Duodenal mucosa (tissue), 2 donors: ENCODE data around the gene CLDN7.

ENCODE experiments used
- H3K27ac ChIP-seq: one replicate; pipeline ENCODE4 v1.7.0; 2013; ENCODE audit warnings: low read depth, low read length
- H3K27me3 ChIP-seq, 2 donors: one replicate each; pipeline ENCODE4 v1.7.0; 2013; ENCODE audit warnings: low read length in 2 of 2, control low read depth in 1 of 2; ENCODE audit not compliant: insufficient read depth in 2 of 2, control insufficient read depth in 1 of 2
- H3K36me3 ChIP-seq, 2 donors: one replicate each; pipeline ENCODE4 v1.7.0; 2013; ENCODE audit warnings: low read length in 2 of 2, control low read depth in 1 of 2; ENCODE audit not compliant: insufficient read depth in 2 of 2, control insufficient read depth in 1 of 2
- H3K4me1 ChIP-seq, 2 donors: one replicate each; pipeline ENCODE4 v1.7.0; 2013; ENCODE audit warnings: low read length in 2 of 2, control low read depth in 1 of 2; ENCODE audit not compliant: insufficient read depth in 2 of 2, control insufficient read depth in 1 of 2
- H3K4me3 ChIP-seq, 2 donors: one replicate each; pipeline ENCODE4 v1.7.0; 2013; ENCODE audit warnings: low read length in 2 of 2, low read depth in 1 of 2
- H3K9ac ChIP-seq, 2 donors: one replicate each; pipeline ENCODE4 v1.7.0; 2013; ENCODE audit warnings: low read length in 2 of 2, low read depth in 1 of 2
- H3K9me3 ChIP-seq, 2 donors: one replicate each; pipeline ENCODE4 v1.7.0; 2013; ENCODE audit warnings: low read length in 2 of 2, control low read depth in 1 of 2; ENCODE audit not compliant: control insufficient read depth in 1 of 2

The CLDN7 gene

GRCh38 chr17:7262192-7262934, at the start of gene CLDN7:
Gene CLDN7, minus strand, starts transcription at chr17:7262478. Its CDS starts 435 bp downstream, at chr17:7262043.
- peaks cover 10 to 26% of the 10 kb centered on the region in 2 donors for H3K36me3 ChIP-seq
- peak within 1 kb of the TSS; percentile 94 to 98 for H3K9ac ChIP-seq
- no peaks in the 10 kb centered on the region for H3K9me3 ChIP-seq
- H3K27me3 ChIP-seq, result peaks cover 0 to 12% of the 10 kb centered on the region in 2 donors
- H3K27ac ChIP-seq, result peak within 1 kb of the TSS; percentile 97
- H3K4me1 ChIP-seq, result peaks cover 12 to 28% of the 10 kb centered on the region in 2 donors
- H3K4me3 ChIP-seq, result peak within 1 kb of the TSS; percentile 92 to 94

- H3K9me3 ChIP-seq, result no peaks in the 10 kb centered on the region
- no peaks in the 10 kb centered on the region for H3K27me3 ChIP-seq
- H3K9ac ChIP-seq, result no peak overlapping the region
- H3K4me1 ChIP-seq, result peaks cover 41% of the 10 kb centered on the region in 2 donors
- no peak overlapping the region for H3K27ac ChIP-seq
- no peak overlapping the region for H3K4me3 ChIP-seq
- peaks cover 45 to 48% of the 10 kb centered on the region in 2 donors for H3K36me3 ChIP-seq
Measured at GRCh38 chr17:7311110-7311705, 48.9 kb upstream of the CLDN7 start.

- H3K4me3 ChIP-seq, result peak overlapping the region; percentile 82 to 87
- H3K27me3 ChIP-seq, result no peaks in the 10 kb centered on the region
- peaks cover 45 to 48% of the 10 kb centered on the region in 2 donors for H3K36me3 ChIP-seq
- no peak overlapping the region for H3K9ac ChIP-seq
- H3K4me1 ChIP-seq, result peaks cover 32 to 36% of the 10 kb centered on the region in 2 donors
- no peaks in the 10 kb centered on the region for H3K9me3 ChIP-seq
- H3K27ac ChIP-seq, result no peak overlapping the region
Measured at GRCh38 chr17:7309628-7310027, 47.4 kb upstream of the CLDN7 start.

- peak overlapping the region; percentile 90 to 94 for H3K9ac ChIP-seq
- peaks cover 42 to 43% of the 10 kb centered on the region in 2 donors for H3K36me3 ChIP-seq
- no peaks in the 10 kb centered on the region for H3K9me3 ChIP-seq
- H3K4me3 ChIP-seq, result peak overlapping the region; percentile 82 to 87
- peaks cover 24 to 28% of the 10 kb centered on the region in 2 donors for H3K4me1 ChIP-seq
- peak overlapping the region; percentile 98 for H3K27ac ChIP-seq
- no peaks in the 10 kb centered on the region for H3K27me3 ChIP-seq
Measured at GRCh38 chr17:7308625-7309433, 46.6 kb upstream of the CLDN7 start.

GRCh38 chr17:7307686-7308624, 45.7 kb upstream of the CLDN7 start:
- Histone ChIP-seq H3K4me1 (peaks cover 19 to 20% of the 10 kb centered on the region in 2 donors), H3K36me3 (peaks cover 33 to 35% of the 10 kb centered on the region in 2 donors), H3K27me3 (no peaks in the 10 kb centered on the region), H3K27ac (peak overlapping the region; percentile 98), H3K4me3 (peak overlapping the region; percentile 82 to 87), H3K9me3 (no peaks in the 10 kb centered on the region), H3K9ac (peak overlapping the region; percentile 90 to 94)

- Histone ChIP-seq H3K9ac (peak within 1 kb of the TSS; percentile 90 to 94), H3K4me1 (peaks cover 17 to 20% of the 10 kb centered on the region in 2 donors), H3K9me3 (no peaks in the 10 kb centered on the region), H3K4me3 (peak within 1 kb of the TSS; percentile 82 to 87), H3K27me3 (no peaks in the 10 kb centered on the region), H3K36me3 (peaks cover 26% of the 10 kb centered on the region in 2 donors), H3K27ac (peak within 1 kb of the TSS; percentile 98)
Measured at GRCh38 chr17:7306911-7307685, 44.8 kb upstream of the CLDN7 start, which contains the start of gene EIF5A. Gene EIF5A, plus strand, starts transcription at chr17:7307628. Its CDS starts 2,008 bp downstream, at chr17:7309636.

GRCh38 chr17:7304179-7304578, 41.9 kb upstream of the CLDN7 start:
- H3K36me3 ChIP-seq, result peaks cover 0 to under 1% of the 10 kb centered on the region in 2 donors
- no peaks in the 10 kb centered on the region for H3K9me3 ChIP-seq
- peaks cover 5 to 8% of the 10 kb centered on the region in 2 donors for H3K4me1 ChIP-seq
- H3K9ac ChIP-seq, result no peak overlapping the region
- no peaks in the 10 kb centered on the region for H3K27me3 ChIP-seq
- H3K27ac ChIP-seq, result no peak overlapping the region
- H3K4me3 ChIP-seq, result no peak overlapping the region

GRCh38 chr17:7296189-7296861, 34.0 kb upstream of the CLDN7 start:
- Histone ChIP-seq H3K27ac (no peak overlapping the region), H3K36me3 (no peaks in the 10 kb centered on the region), H3K4me1 (peaks cover 33 to 45% of the 10 kb centered on the region in 2 donors), H3K4me3 (peak overlapping the region; percentile 10 to 16), H3K27me3 (peaks cover 3 to 15% of the 10 kb centered on the region in 2 donors), H3K9ac (peak overlapping the region; percentile 32 to 63), H3K9me3 (no peaks in the 10 kb centered on the region)
